HepG2 (cell line): ENCODE data around the gene CHST3. TPM values are rescaled to one million over a fixed set of nuclear protein-coding genes. Genes with fewer than 3 reads are reported as not detected.

Experiments
- AHR ChIP-seq: IDR thresholded peaks from 2 replicates; pipeline ENCODE4 v1.6.1; 2018; ENCODE audit warnings: missing genetic modification reagents, missing compliant biosample characterization
- FOXA1 ChIP-seq, 2 experiments: fragments of 450-650 bp in 1 of 2; sonication (generic) in 1 of 2; formaldehyde crosslinking in 1 of 2; IDR thresholded peaks; 2 replicates each; pipeline versions ENCODE4 v1.4.0 to v1.6.1; 2016 to 2020; ENCODE audit warnings: missing genetic modification reagents in 1 of 2
- KDM6A ChIP-seq: IDR thresholded peaks from 2 replicates; pipeline ENCODE4 v1.6.1; 2016; ENCODE audit warnings: low read depth
- NR2F6 ChIP-seq, 2 experiments: IDR thresholded peaks; 2 replicates each; pipeline ENCODE4 v1.6.1; 2016; ENCODE audit warnings: antibody characterized with exemption in 1 of 2, mild to moderate bottlenecking in 1 of 2
- POLR2G ChIP-seq: fragments of 200-400 bp; formaldehyde crosslinking; IDR thresholded peaks from 2 replicates; pipeline ENCODE4 v1.6.1; 2018; ENCODE audit warnings: mild to moderate bottlenecking, low read depth, low read length, moderate library complexity
- RARA ChIP-seq: IDR thresholded peaks from 2 replicates; pipeline ENCODE4 v1.6.1; 2016; ENCODE audit warnings: missing genetic modification reagents, missing compliant biosample characterization
- RFX3 ChIP-seq: IDR thresholded peaks from 2 replicates; pipeline ENCODE4 v1.6.1; 2016; ENCODE audit warnings: missing biosample characterization, missing genetic modification reagents
- RFXAP ChIP-seq: sonication (generic); formaldehyde crosslinking; IDR thresholded peaks from 2 replicates; pipeline ENCODE4 v1.4.0; 2020; ENCODE audit warnings: missing genetic modification reagents, borderline replicate concordance
- RXRB ChIP-seq: IDR thresholded peaks from 2 replicates; pipeline ENCODE4 v1.6.1; 2016; ENCODE audit warnings: borderline replicate concordance, missing genetic modification reagents, missing compliant biosample characterization
- SMYD3 ChIP-seq: sonication (generic); formaldehyde crosslinking; IDR thresholded peaks from 2 replicates; pipeline ENCODE4 v1.8.1; 2023; ENCODE audit warnings: mild to moderate bottlenecking, missing genetic modification reagents
- SNRNP70 ChIP-seq: fragments of 200-400 bp; formaldehyde crosslinking; IDR thresholded peaks from 2 replicates; pipeline ENCODE4 v1.6.1; 2017; ENCODE audit warnings: mild to moderate bottlenecking, low read depth, low read length, moderate library complexity
- SPEN ChIP-seq: sonication (generic); formaldehyde crosslinking; IDR thresholded peaks from 2 replicates; pipeline ENCODE4 v1.5.1; 2020; ENCODE audit warnings: low read depth, mild to moderate bottlenecking, missing genetic modification reagents
- YY1 ChIP-seq: IDR thresholded peaks from 2 replicates; pipeline ENCODE4 v1.6.1; 2011; ENCODE audit warnings: low read length, low read depth, moderate library complexity, mild to moderate bottlenecking; ENCODE audit not compliant: insufficient read depth, insufficient replicate concordance
- ZFP37 ChIP-seq: sonication (generic); formaldehyde crosslinking; IDR thresholded peaks from 2 replicates; pipeline ENCODE4 v1.4.0; 2020; ENCODE audit warnings: missing genetic modification reagents, borderline replicate concordance
- ZNF224 ChIP-seq: sonication (generic); formaldehyde crosslinking; IDR thresholded peaks from 2 replicates; pipeline ENCODE4 v1.5.0; 2020; ENCODE audit warnings: mild to moderate bottlenecking, missing genetic modification reagents
- ZNF232 ChIP-seq: sonication (generic); formaldehyde crosslinking; IDR thresholded peaks from 2 replicates; pipeline ENCODE4 v1.4.0; 2020; ENCODE audit warnings: missing genetic modification reagents, borderline replicate concordance
- ZNF292 ChIP-seq: sonication (generic); formaldehyde crosslinking; IDR thresholded peaks from 2 replicates; pipeline ENCODE4 v1.8.1; 2022; ENCODE audit warnings: mild to moderate bottlenecking, low read depth, missing genetic modification reagents, borderline replicate concordance
- ZNF570 ChIP-seq: sonication (generic); formaldehyde crosslinking; IDR thresholded peaks from 2 replicates; pipeline ENCODE4 v1.4.0; 2020; ENCODE audit warnings: mild to moderate bottlenecking, missing genetic modification reagents, borderline replicate concordance
- ZNF644 ChIP-seq: IDR thresholded peaks from 2 replicates; pipeline ENCODE4 v1.6.1; 2016; ENCODE audit warnings: low read depth
- ZNF768 ChIP-seq: sonication (generic); formaldehyde crosslinking; IDR thresholded peaks from 2 replicates; pipeline ENCODE4 v1.4.0; 2020; ENCODE audit warnings: missing genetic modification reagents
- ZNF792 ChIP-seq: IDR thresholded peaks from 2 replicates; pipeline ENCODE4 v1.6.1; 2016
- polyA plus RNA-seq, 8 experiments: library from polyadenylated mRNA; depleted of rRNA in 3 of 8; stranded (reverse) in 7 of 8; unstranded in 1 of 8; fragments of >200 nt; fragmentation: Illumina TruSeq in 4 of 8; extraction: Trizol in 4 of 8; gene quantifications; 2 replicates each; pipeline versions ENCODE4 v1.2.1 to v1.2.3, GENCODE V29; 2011 to 2016; ENCODE audit warnings: low read depth in 4 of 8, missing spikeins in 1 of 8, mixed read lengths in 1 of 8; ENCODE audit not compliant: insufficient read depth in 1 of 8
- total RNA-seq, 5 experiments: library from RNA; depleted of rRNA; stranded (reverse); fragments of >200 nt; fragmentation: Illumina TruSeq; extraction: Trizol; gene quantifications; 2 replicates each; pipeline ENCODE4 v1.2.3, GENCODE V29; 2016; ENCODE audit warnings: low read depth in 1 of 5
- TF ChIP-seq, protein P1 (sequence below): IDR thresholded peaks from 2 replicates; pipeline ENCODE4 v1.6.1; 2016; ENCODE audit warnings: missing compliant biosample characterization, missing genetic modification reagents, borderline replicate concordance
- TF ChIP-seq, protein P2 (sequence below): sonication (generic); formaldehyde crosslinking; IDR thresholded peaks from 2 replicates; pipeline ENCODE4 v1.5.0; 2020; ENCODE audit warnings: missing genetic modification reagents
- TF ChIP-seq, protein P3 (sequence below): IDR thresholded peaks from 2 replicates; pipeline ENCODE4 v1.6.1; 2016
- TF ChIP-seq, protein P4 (sequence below): sonication (generic); formaldehyde crosslinking; conservative IDR thresholded peaks from 2 replicates; pipeline ENCODE4 v1.8.0; 2022; ENCODE audit warnings: mild to moderate bottlenecking, moderate library complexity, missing genetic modification reagents

Gene CHST3
- total and polyA plus RNA-seq, 2 of the 13 experiments (the other 11 are each of a cell fraction or from before 2014, with no cell fraction given) = 7.2 to 18.7 TPM

DNA sequence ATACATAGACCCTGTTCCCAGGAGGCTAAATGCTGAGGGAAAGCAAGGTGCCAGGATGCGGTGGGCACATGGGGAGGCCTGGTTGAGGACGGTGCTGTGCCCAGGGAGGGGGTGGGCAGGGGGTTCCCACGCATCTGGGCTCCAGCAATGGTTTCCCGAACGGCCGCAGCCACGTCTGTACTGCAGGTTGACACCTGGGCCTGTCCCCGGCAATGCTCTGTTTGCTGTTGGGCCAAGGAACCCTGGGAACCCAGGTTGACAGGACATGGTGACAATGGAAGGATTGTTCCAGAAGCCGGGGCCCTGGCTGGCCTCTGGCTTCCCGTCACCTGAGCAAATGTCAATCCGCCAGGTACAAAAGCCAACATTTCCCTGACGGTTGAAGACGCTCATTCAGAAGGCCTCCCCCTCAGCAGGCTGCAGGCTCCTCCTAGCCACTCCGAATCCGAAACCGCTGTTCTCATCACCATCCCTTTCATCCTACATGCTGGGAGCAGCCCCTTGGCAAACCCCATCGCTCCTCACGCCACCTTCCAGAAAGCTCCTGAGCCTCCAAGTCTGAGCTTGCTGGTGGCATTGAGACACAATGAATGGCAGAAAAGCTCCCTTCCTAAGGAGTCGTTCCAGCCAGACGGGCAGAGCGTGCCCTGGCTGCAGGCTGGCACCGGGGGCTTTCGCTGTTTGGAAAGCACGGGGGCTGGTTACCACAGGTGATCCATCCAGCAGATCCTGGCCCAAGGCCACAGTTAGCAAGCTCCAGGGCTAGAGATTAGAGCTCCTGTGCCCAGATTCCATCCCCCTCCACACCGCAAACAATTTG is 92.9 kb downstream of the CHST3 start (continued):
- TF ChIP-seq, protein P1, sequence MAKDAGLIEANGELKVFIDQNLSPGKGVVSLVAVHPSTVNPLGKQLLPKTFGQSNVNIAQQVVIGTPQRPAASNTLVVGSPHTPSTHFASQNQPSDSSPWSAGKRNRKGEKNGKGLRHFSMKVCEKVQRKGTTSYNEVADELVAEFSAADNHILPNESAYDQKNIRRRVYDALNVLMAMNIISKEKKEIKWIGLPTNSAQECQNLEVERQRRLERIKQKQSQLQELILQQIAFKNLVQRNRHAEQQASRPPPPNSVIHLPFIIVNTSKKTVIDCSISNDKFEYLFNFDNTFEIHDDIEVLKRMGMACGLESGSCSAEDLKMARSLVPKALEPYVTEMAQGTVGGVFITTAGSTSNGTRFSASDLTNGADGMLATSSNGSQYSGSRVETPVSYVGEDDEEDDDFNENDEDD = peak; percentile 81; the same call in 1 of the 2 replicates
- no peak for TF ChIP-seq ZNF768
- TF ChIP-seq ZNF232 = peak; percentile 73; the same call in 1 of the 2 replicates
- no peak for TF ChIP-seq SMYD3 (CRISPR knock-in tag)
- peak; percentile 80; the same call in 1 of the 2 replicates for TF ChIP-seq RFXAP (CRISPR knock-in tag)
- TF ChIP-seq, protein P2, sequence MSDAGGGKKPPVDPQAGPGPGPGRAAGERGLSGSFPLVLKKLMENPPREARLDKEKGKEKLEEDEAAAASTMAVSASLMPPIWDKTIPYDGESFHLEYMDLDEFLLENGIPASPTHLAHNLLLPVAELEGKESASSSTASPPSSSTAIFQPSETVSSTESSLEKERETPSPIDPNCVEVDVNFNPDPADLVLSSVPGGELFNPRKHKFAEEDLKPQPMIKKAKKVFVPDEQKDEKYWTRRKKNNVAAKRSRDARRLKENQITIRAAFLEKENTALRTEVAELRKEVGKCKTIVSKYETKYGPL = no peak
- TF ChIP-seq RFX3 (CRISPR knock-in tag) = no peak
- no peak for TF ChIP-seq FOXA1 (IDR thresholded peaks at IDR 0.05)
- peak; percentile 72 for TF ChIP-seq FOXA1 (CRISPR knock-in tag; IDR thresholded peaks at IDR 0.05)
- TF ChIP-seq POLR2G = peak; percentile 42
- TF ChIP-seq RXRB (CRISPR knock-in tag) = peak; percentile 68; the same call in 1 of the 2 replicates
- no peak for TF ChIP-seq AHR (CRISPR knock-in tag)
- TF ChIP-seq, protein P3, sequence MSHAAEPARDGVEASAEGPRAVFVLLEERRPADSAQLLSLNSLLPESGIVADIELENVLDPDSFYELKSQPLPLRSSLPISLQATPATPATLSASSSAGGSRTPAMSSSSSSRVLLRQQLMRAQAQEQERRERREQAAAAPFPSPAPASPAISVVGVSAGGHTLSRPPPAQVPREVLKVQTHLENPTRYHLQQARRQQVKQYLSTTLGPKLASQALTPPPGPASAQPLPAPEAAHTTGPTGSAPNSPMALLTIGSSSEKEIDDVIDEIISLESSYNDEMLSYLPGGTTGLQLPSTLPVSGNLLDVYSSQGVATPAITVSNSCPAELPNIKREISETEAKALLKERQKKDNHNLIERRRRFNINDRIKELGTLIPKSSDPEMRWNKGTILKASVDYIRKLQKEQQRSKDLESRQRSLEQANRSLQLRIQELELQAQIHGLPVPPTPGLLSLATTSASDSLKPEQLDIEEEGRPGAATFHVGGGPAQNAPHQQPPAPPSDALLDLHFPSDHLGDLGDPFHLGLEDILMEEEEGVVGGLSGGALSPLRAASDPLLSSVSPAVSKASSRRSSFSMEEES = peak; percentile 88
- TF ChIP-seq RARA (CRISPR knock-in tag) = peak; percentile 67
- TF ChIP-seq ZFP37 (CRISPR knock-in tag) = peak; percentile 77; the same call in 1 of the 2 replicates
- TF ChIP-seq SPEN (CRISPR knock-in tag) = 0 out of 2 replicates have a peak, but pooled peaks have one; percentile 35
- TF ChIP-seq ZNF644 (CRISPR knock-in tag) = 0 out of 2 replicates have a peak, but pooled peaks have one; percentile 11
- TF ChIP-seq YY1 = peak; percentile 49
- no peak for TF ChIP-seq SNRNP70
- TF ChIP-seq ZNF224 (CRISPR knock-in tag) = 0 out of 2 replicates have a peak, but pooled peaks have one; percentile 60
- TF ChIP-seq ZNF792 (CRISPR knock-in tag) = peak; percentile 30; the same call in 1 of the 2 replicates
- no peak; the same call in 1 of the 2 replicates for TF ChIP-seq NR2F6 (IDR thresholded peaks at IDR 0.05)
- TF ChIP-seq NR2F6 (CRISPR knock-in tag; IDR thresholded peaks at IDR 0.05) = peak; percentile 70
- TF ChIP-seq, protein P4, sequence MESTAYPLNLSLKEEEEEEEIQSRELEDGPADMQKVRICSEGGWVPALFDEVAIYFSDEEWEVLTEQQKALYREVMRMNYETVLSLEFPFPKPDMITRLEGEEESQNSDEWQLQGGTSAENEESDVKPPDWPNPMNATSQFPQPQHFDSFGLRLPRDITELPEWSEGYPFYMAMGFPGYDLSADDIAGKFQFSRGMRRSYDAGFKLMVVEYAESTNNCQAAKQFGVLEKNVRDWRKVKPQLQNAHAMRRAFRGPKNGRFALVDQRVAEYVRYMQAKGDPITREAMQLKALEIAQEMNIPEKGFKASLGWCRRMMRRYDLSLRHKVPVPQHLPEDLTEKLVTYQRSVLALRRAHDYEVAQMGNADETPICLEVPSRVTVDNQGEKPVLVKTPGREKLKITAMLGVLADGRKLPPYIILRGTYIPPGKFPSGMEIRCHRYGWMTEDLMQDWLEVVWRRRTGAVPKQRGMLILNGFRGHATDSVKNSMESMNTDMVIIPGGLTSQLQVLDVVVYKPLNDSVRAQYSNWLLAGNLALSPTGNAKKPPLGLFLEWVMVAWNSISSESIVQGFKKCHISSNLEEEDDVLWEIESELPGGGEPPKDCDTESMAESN (CRISPR knock-in tag) = 0 out of 2 replicates have a peak, but pooled peaks have one; percentile 30
- TF ChIP-seq ZNF570 (CRISPR knock-in tag) = no peak
- TF ChIP-seq ZNF292 (CRISPR knock-in tag) = 0 out of 2 replicates have a peak, but pooled peaks have one; percentile 70
- 0 out of 2 replicates have a peak, but pooled peaks have one; percentile 25 for TF ChIP-seq KDM6A (CRISPR knock-in tag)
